ENCODE data around the gene ACKR4.

ACKR4 gene

GRCh38 chr3:132556508-132557159 is 40.4 kb upstream of the ACKR4 start:
- H3K4me2 ChIP-seq (ENCODE audit: insufficient read depth, low read length), result no peak overlapping the region
- H3K9me3 ChIP-seq (ENCODE audit: insufficient read depth, low read length, severe bottlenecking), result no peaks in the 10 kb centered on the region
- DNase-seq (no peak), ATAC-seq (ENCODE audit: insufficient read depth, low read depth) (no peak)
- no peak overlapping the region for H3K9ac ChIP-seq (ENCODE audit: low read depth, low read length)
- peaks cover under 1% of the 10 kb centered on the region for H3K4me1 ChIP-seq (ENCODE audit: insufficient read depth, low read length)
- H2AFZ ChIP-seq (ENCODE audit: low read depth, low read length), result no peak overlapping the region
- no peaks in the 10 kb centered on the region for H3K36me3 ChIP-seq (ENCODE audit: insufficient read depth, low read length)
- no peaks in the 10 kb centered on the region for H3K79me2 ChIP-seq (ENCODE audit: insufficient read depth, low read length)
- H3K27ac ChIP-seq (ENCODE audit: low read length), result no peak overlapping the region
- TF ChIP-seq EZH2 (IDR thresholded peaks at IDR 0.05; ENCODE audit: borderline replicate concordance, low read depth, low read length, severe bottlenecking) (no peak), CTCF (IDR thresholded peaks at IDR 0.05; ENCODE audit: borderline replicate concordance, extremely low read depth, low read length, poor library complexity, severe bottlenecking) (no peak)
- H3K4me3 ChIP-seq (ENCODE audit: low read depth in 1 of 2, low read length in 2 of 2), result no peak overlapping the region
- H3K27me3 ChIP-seq (ENCODE audit: insufficient read depth, low read length, poor library complexity), result no peaks in the 10 kb centered on the region
- H4K20me1 ChIP-seq (ENCODE audit: insufficient read depth, low read length), result no peaks in the 10 kb centered on the region

GRCh38 chr3:132561003-132561402 is 36.1 kb upstream of the ACKR4 start:
- Histone ChIP-seq H3K4me2 (ENCODE audit: insufficient read depth, low read length) (no peak overlapping the region), H3K9ac (ENCODE audit: low read depth, low read length) (no peak overlapping the region), H3K4me1 (ENCODE audit: insufficient read depth, low read length) (no peaks in the 10 kb centered on the region), H4K20me1 (ENCODE audit: insufficient read depth, low read length) (no peaks in the 10 kb centered on the region), H3K9me3 (ENCODE audit: insufficient read depth, low read length, severe bottlenecking) (no peaks in the 10 kb centered on the region), H3K27ac (ENCODE audit: low read length) (no peak overlapping the region), H3K27me3 (ENCODE audit: insufficient read depth, low read length, poor library complexity) (no peaks in the 10 kb centered on the region), H3K36me3 (ENCODE audit: insufficient read depth, low read length) (no peaks in the 10 kb centered on the region), H3K79me2 (ENCODE audit: insufficient read depth, low read length) (no peaks in the 10 kb centered on the region), H2AFZ (ENCODE audit: low read depth, low read length) (no peak overlapping the region), H3K4me3 (ENCODE audit: low read depth in 1 of 2, low read length in 2 of 2) (no peak overlapping the region)
- ATAC-seq (ENCODE audit: insufficient read depth, low read depth) (no peak), DNase-seq (no peak)
- TF ChIP-seq CTCF (IDR thresholded peaks at IDR 0.05; ENCODE audit: borderline replicate concordance, extremely low read depth, low read length, poor library complexity, severe bottlenecking) (no peak), EZH2 (IDR thresholded peaks at IDR 0.05; ENCODE audit: borderline replicate concordance, low read depth, low read length, severe bottlenecking) (no peak)

GRCh38 chr3:132563420-132564069 is 33.5 kb upstream of the ACKR4 start:
- Histone ChIP-seq H3K79me2 (ENCODE audit: insufficient read depth, low read length) (no peaks in the 10 kb centered on the region), H4K20me1 (ENCODE audit: insufficient read depth, low read length) (no peaks in the 10 kb centered on the region), H3K36me3 (ENCODE audit: insufficient read depth, low read length) (no peaks in the 10 kb centered on the region), H3K9ac (ENCODE audit: low read depth, low read length) (no peak overlapping the region), H3K4me1 (ENCODE audit: insufficient read depth, low read length) (no peaks in the 10 kb centered on the region), H3K9me3 (ENCODE audit: insufficient read depth, low read length, severe bottlenecking) (no peaks in the 10 kb centered on the region), H3K4me3 (ENCODE audit: low read depth in 1 of 2, low read length in 2 of 2) (no peak overlapping the region), H3K27ac (ENCODE audit: low read length) (no peak overlapping the region), H3K4me2 (ENCODE audit: insufficient read depth, low read length) (no peak overlapping the region), H2AFZ (ENCODE audit: low read depth, low read length) (no peak overlapping the region), H3K27me3 (ENCODE audit: insufficient read depth, low read length, poor library complexity) (no peaks in the 10 kb centered on the region)
- ATAC-seq (ENCODE audit: insufficient read depth, low read depth) (no peak), DNase-seq (no peak)
- TF ChIP-seq EZH2 (IDR thresholded peaks at IDR 0.05; ENCODE audit: borderline replicate concordance, low read depth, low read length, severe bottlenecking) (no peak), CTCF (IDR thresholded peaks at IDR 0.05; ENCODE audit: borderline replicate concordance, extremely low read depth, low read length, poor library complexity, severe bottlenecking) (no peak)

Data from DND-41 (cell line).